ENCODE results near the gene COPZ2.

Gene COPZ2

GRCh38 chr17:48026502-48027321 lies 10.9 kb downstream of the COPZ2 start:
- H3K4me1 ChIP-seq (ENCODE audit: insufficient read depth, low read length, severe bottlenecking), result peaks cover 26% of the 10 kb centered on the region
- H3K9ac ChIP-seq (ENCODE audit: low read length), result no peak overlapping the region
- H3K9me3 ChIP-seq (ENCODE audit: low read length), result no peaks in the 10 kb centered on the region
- H2AFZ ChIP-seq (ENCODE audit: low read length), result no peak overlapping the region
- H3K9me2 ChIP-seq (ENCODE audit: low read depth, low read length), result no peaks in the 10 kb centered on the region
- no peaks in the 10 kb centered on the region for H4K20me1 ChIP-seq (ENCODE audit: insufficient read depth, low read length)
- H3K36me3 ChIP-seq (ENCODE audit: insufficient read depth, low read length), result no peaks in the 10 kb centered on the region
- H3K4me3 ChIP-seq (ENCODE audit: low read depth, low read length, poor library complexity, severe bottlenecking), result no peak overlapping the region
- no peaks in the 10 kb centered on the region for H3F3A ChIP-seq (ENCODE audit: insufficient read depth, low read length)
- no peak overlapping the region for H3K4me2 ChIP-seq (ENCODE audit: low read length)
- TF ChIP-seq EZH2 (IDR thresholded peaks at IDR 0.05; ENCODE audit: borderline replicate concordance, low read length), result no peak
- TF ChIP-seq, protein P1, sequence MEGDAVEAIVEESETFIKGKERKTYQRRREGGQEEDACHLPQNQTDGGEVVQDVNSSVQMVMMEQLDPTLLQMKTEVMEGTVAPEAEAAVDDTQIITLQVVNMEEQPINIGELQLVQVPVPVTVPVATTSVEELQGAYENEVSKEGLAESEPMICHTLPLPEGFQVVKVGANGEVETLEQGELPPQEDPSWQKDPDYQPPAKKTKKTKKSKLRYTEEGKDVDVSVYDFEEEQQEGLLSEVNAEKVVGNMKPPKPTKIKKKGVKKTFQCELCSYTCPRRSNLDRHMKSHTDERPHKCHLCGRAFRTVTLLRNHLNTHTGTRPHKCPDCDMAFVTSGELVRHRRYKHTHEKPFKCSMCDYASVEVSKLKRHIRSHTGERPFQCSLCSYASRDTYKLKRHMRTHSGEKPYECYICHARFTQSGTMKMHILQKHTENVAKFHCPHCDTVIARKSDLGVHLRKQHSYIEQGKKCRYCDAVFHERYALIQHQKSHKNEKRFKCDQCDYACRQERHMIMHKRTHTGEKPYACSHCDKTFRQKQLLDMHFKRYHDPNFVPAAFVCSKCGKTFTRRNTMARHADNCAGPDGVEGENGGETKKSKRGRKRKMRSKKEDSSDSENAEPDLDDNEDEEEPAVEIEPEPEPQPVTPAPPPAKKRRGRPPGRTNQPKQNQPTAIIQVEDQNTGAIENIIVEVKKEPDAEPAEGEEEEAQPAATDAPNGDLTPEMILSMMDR (IDR thresholded peaks at IDR 0.05; ENCODE audit: low read length), result peak; percentile 85
- no peak overlapping the region for H3K27ac ChIP-seq (ENCODE audit: low read depth, low read length, poor library complexity, severe bottlenecking)
- H3K27me3 ChIP-seq (ENCODE audit: insufficient read depth, low read length), result no peaks in the 10 kb centered on the region
- H3K79me2 ChIP-seq (ENCODE audit: insufficient read depth, low read length), result no peaks in the 10 kb centered on the region

- H3K27ac ChIP-seq (ENCODE audit: low read depth, low read length, poor library complexity, severe bottlenecking), result no peak overlapping the region
Observed at GRCh38 chr17:48025904-48026501, 11.6 kb downstream of the COPZ2 start.

GRCh38 chr17:48025040-48025903 lies 12.3 kb downstream of the COPZ2 start:
- H3K27ac ChIP-seq (ENCODE audit: low read depth, low read length, poor library complexity, severe bottlenecking), result no peak overlapping the region
- peak overlapping the region; percentile 36; the same call in 1 of the 2 replicates for H3K9ac ChIP-seq (ENCODE audit: low read length)

More at GRCh38 chr17:48025904-48026501, 11.6 kb downstream of the COPZ2 start:
- H3K4me2 ChIP-seq (ENCODE audit: low read length), result peak overlapping the region; percentile 69
- no peaks in the 10 kb centered on the region for H3K27me3 ChIP-seq (ENCODE audit: insufficient read depth, low read length)
- TF ChIP-seq, protein P1 (IDR thresholded peaks at IDR 0.05; ENCODE audit: low read length), result no peak
- TF ChIP-seq EZH2 (IDR thresholded peaks at IDR 0.05; ENCODE audit: borderline replicate concordance, low read length), result no peak
- H3K4me1 ChIP-seq (ENCODE audit: insufficient read depth, low read length, severe bottlenecking), result peaks cover 26% of the 10 kb centered on the region
- no peaks in the 10 kb centered on the region for H3K79me2 ChIP-seq (ENCODE audit: insufficient read depth, low read length)
- H3K9me2 ChIP-seq (ENCODE audit: low read depth, low read length), result no peaks in the 10 kb centered on the region
- no peaks in the 10 kb centered on the region for H4K20me1 ChIP-seq (ENCODE audit: insufficient read depth, low read length)
- no peaks in the 10 kb centered on the region for H3K36me3 ChIP-seq (ENCODE audit: insufficient read depth, low read length)
- H3K9ac ChIP-seq (ENCODE audit: low read length), result no peak overlapping the region; the same call in 1 of the 2 replicates
- H3K4me3 ChIP-seq (ENCODE audit: low read depth, low read length, poor library complexity, severe bottlenecking), result peak overlapping the region; percentile 58
- no peaks in the 10 kb centered on the region for H3K9me3 ChIP-seq (ENCODE audit: low read length)
- no peak overlapping the region for H2AFZ ChIP-seq (ENCODE audit: low read length)
- H3F3A ChIP-seq (ENCODE audit: insufficient read depth, low read length), result no peaks in the 10 kb centered on the region

More at GRCh38 chr17:48025040-48025903, 12.3 kb downstream of the COPZ2 start:
- no peaks in the 10 kb centered on the region for H3K9me2 ChIP-seq (ENCODE audit: low read depth, low read length)
- no peaks in the 10 kb centered on the region for H3K79me2 ChIP-seq (ENCODE audit: insufficient read depth, low read length)
- H3F3A ChIP-seq (ENCODE audit: insufficient read depth, low read length), result no peaks in the 10 kb centered on the region
- TF ChIP-seq, protein P1 (IDR thresholded peaks at IDR 0.05; ENCODE audit: low read length), result peak; percentile 75
- no peak for TF ChIP-seq EZH2 (IDR thresholded peaks at IDR 0.05; ENCODE audit: borderline replicate concordance, low read length)
- H4K20me1 ChIP-seq (ENCODE audit: insufficient read depth, low read length), result no peaks in the 10 kb centered on the region
- peaks cover 26% of the 10 kb centered on the region for H3K4me1 ChIP-seq (ENCODE audit: insufficient read depth, low read length, severe bottlenecking)
- H3K4me3 ChIP-seq (ENCODE audit: low read depth, low read length, poor library complexity, severe bottlenecking), result peak overlapping the region; percentile 62
- H3K36me3 ChIP-seq (ENCODE audit: insufficient read depth, low read length), result no peaks in the 10 kb centered on the region
- H3K27me3 ChIP-seq (ENCODE audit: insufficient read depth, low read length), result no peaks in the 10 kb centered on the region
- H2AFZ ChIP-seq (ENCODE audit: low read length), result no peak overlapping the region
- H3K9me3 ChIP-seq (ENCODE audit: low read length), result no peaks in the 10 kb centered on the region
- H3K4me2 ChIP-seq (ENCODE audit: low read length), result peak overlapping the region; percentile 84

All from OCI-LY1 (cell line).